Stimulated activated CD8-positive, alpha-beta memory T cell treated with anti-CD3 and anti-CD28 coated beads, Interleukin-4, amount 100 ng/mL, for 4 hours (primary cell): ENCODE data around the gene PFDN4.

Source experiments
- DNase-seq, 2 donors: peaks; one replicate each; pipeline ENCODE4 v3.0.0-alpha.2; 2020; ENCODE audit warnings: low read depth in 2 of 2, low spot score in 1 of 2

Gene PFDN4

GRCh38 chr20:54173653-54174456 is 34.0 kb upstream of the PFDN4 start, which contains the start of gene CYP24A1:
TSS of gene CYP24A1 (minus strand) at chr20:54173986. CDS start at chr20:54173579, 407 bp downstream.
- DNase-seq = no peak

GRCh38 chr20:54174457-54175175 is 33.3 kb upstream of the PFDN4 start:
- DNase-seq = no peak

- no peak for DNase-seq
These were observed 31.3 kb upstream of the PFDN4 start for GRCh38 chr20:54176610-54177009.

- DNase-seq = no peak
These were observed 30.5 kb upstream of the PFDN4 start for GRCh38 chr20:54177378-54177777.

- DNase-seq = no peak
These were observed 29.6 kb upstream of the PFDN4 start for GRCh38 chr20:54178256-54178655.

- no peak for DNase-seq
These were observed 27.9 kb upstream of the PFDN4 start for GRCh38 chr20:54179946-54180345.

- no peak for DNase-seq
These were observed 27.0 kb upstream of the PFDN4 start for GRCh38 chr20:54180931-54181330.

- no peak for DNase-seq
These were observed 23.8 kb upstream of the PFDN4 start for GRCh38 chr20:54184071-54184470.

GRCh38 chr20:54184904-54185626 is 22.8 kb upstream of the PFDN4 start:
- DNase-seq = no peak

GRCh38 chr20:54188132-54188849 is 19.6 kb upstream of the PFDN4 start:
- no peak for DNase-seq

- DNase-seq = no peak
These were observed 18.3 kb upstream of the PFDN4 start for GRCh38 chr20:54189630-54190029.

- DNase-seq = no peak
These were observed 17.7 kb upstream of the PFDN4 start for GRCh38 chr20:54190217-54190616.

- no peak for DNase-seq
These were observed 14.1 kb upstream of the PFDN4 start for GRCh38 chr20:54193817-54194216.

GRCh38 chr20:54194724-54195438 is 13.0 kb upstream of the PFDN4 start:
- DNase-seq = no peak

GRCh38 chr20:54195483-54196472 is 12.1 kb upstream of the PFDN4 start:
- no peak for DNase-seq

GRCh38 chr20:54197621-54198604 is 10.0 kb upstream of the PFDN4 start:
- no peak for DNase-seq

- no peak for DNase-seq
These were observed 8.6 kb upstream of the PFDN4 start for GRCh38 chr20:54199283-54199682.

GRCh38 chr20:54199721-54200176 is 8.1 kb upstream of the PFDN4 start:
- peak; percentile 26 to 42 for DNase-seq
